ENCODE measurements around the gene FLAD1. TPM values are rescaled to one million over a fixed set of nuclear protein-coding genes. Genes with fewer than 3 reads are reported as not detected.

FLAD1 gene
- total RNA-seq, 1 donor from 2014 or later, result 20.6 TPM

- H3K4me1 ChIP-seq, result peaks cover 8% of the 10 kb centered on the region
- H3K9me3 ChIP-seq, result no peaks in the 10 kb centered on the region
- no peak for DNase-seq (ENCODE audit: extremely low spot score in 2 of 2)
- no peak for TF ChIP-seq POLR2A (IDR thresholded peaks at IDR 0.05)
- no peak for TF ChIP-seq POLR2AphosphoS5 (IDR thresholded peaks at IDR 0.05; ENCODE audit: insufficient read depth in 1 of 2, low read depth in 1 of 2)
- TF ChIP-seq, protein P1, sequence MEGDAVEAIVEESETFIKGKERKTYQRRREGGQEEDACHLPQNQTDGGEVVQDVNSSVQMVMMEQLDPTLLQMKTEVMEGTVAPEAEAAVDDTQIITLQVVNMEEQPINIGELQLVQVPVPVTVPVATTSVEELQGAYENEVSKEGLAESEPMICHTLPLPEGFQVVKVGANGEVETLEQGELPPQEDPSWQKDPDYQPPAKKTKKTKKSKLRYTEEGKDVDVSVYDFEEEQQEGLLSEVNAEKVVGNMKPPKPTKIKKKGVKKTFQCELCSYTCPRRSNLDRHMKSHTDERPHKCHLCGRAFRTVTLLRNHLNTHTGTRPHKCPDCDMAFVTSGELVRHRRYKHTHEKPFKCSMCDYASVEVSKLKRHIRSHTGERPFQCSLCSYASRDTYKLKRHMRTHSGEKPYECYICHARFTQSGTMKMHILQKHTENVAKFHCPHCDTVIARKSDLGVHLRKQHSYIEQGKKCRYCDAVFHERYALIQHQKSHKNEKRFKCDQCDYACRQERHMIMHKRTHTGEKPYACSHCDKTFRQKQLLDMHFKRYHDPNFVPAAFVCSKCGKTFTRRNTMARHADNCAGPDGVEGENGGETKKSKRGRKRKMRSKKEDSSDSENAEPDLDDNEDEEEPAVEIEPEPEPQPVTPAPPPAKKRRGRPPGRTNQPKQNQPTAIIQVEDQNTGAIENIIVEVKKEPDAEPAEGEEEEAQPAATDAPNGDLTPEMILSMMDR (IDR thresholded peaks at IDR 0.05), result no peak
- no peak overlapping the region for H3K4me3 ChIP-seq
- no peak overlapping the region for H3K27ac ChIP-seq
- intact Hi-C loops (cut with DNase I), result no loop called here
- H3K27me3 ChIP-seq, result no peaks in the 10 kb centered on the region
- H3K36me3 ChIP-seq, result peaks cover 0 to 17% of the 10 kb centered on the region in 2 donors
Measured at GRCh38 chr1:154992721-154993571, 9.8 kb downstream of the FLAD1 start.

- peaks cover 15% of the 10 kb centered on the region for H3K4me1 ChIP-seq
- no peak within 1 kb of the TSS for H3K4me3 ChIP-seq
- H3K9me3 ChIP-seq, result no peaks in the 10 kb centered on the region
- H3K27me3 ChIP-seq, result no peaks in the 10 kb centered on the region
- H3K36me3 ChIP-seq, result peaks cover 0 to 13% of the 10 kb centered on the region in 2 donors
- H3K27ac ChIP-seq, result no peak within 1 kb of the TSS
- no peak for DNase-seq (ENCODE audit: extremely low spot score in 2 of 2)
- TF ChIP-seq, protein P1 (IDR thresholded peaks at IDR 0.05), result no peak
- TF ChIP-seq POLR2AphosphoS5 (IDR thresholded peaks at IDR 0.05; ENCODE audit: insufficient read depth in 1 of 2, low read depth in 1 of 2) (no peak), POLR2A (IDR thresholded peaks at IDR 0.05) (no peak)
- intact Hi-C loops (cut with DNase I), result no loop called here
Measured at GRCh38 chr1:154993572-154994268, 10.6 kb downstream of the FLAD1 start, which contains the start of gene LENEP. LENEP (plus strand) TSS chr1:154993586; CDS start chr1:154993608, 22 bp downstream.

- DNase-seq (ENCODE audit: extremely low spot score in 2 of 2), result no peak
- H3K27ac ChIP-seq, result no peak overlapping the region
- peaks cover 19% of the 10 kb centered on the region for H3K4me1 ChIP-seq
- peaks cover 0 to 13% of the 10 kb centered on the region in 2 donors for H3K36me3 ChIP-seq
- TF ChIP-seq, protein P1 (IDR thresholded peaks at IDR 0.05), result no peak
- no peak for TF ChIP-seq POLR2A (IDR thresholded peaks at IDR 0.05)
- H3K4me3 ChIP-seq, result no peak overlapping the region
- no peaks in the 10 kb centered on the region for H3K27me3 ChIP-seq
- no peaks in the 10 kb centered on the region for H3K9me3 ChIP-seq
- intact Hi-C loops (cut with DNase I), result no loop called here
Measured at GRCh38 chr1:154994269-154994587, 11.1 kb downstream of the FLAD1 start.

DNA sequence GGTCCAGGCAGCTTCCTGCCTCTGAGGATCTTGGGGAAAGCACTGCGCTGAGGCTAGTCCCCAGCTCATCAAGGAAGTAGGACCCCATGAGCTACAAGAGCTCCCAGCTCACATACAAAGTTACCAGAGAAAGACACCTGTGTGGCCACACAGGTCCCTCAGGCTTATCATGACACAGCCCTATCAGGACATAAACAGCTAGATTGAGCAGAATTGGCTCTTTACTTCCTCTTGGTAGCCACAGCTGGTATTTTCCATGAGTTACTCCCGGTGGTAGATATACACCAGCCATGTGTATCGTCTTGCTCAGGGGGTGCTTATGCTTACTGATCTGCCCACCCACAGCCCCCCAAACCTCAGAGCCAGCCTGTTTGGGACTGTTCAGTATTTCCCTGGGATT is 11.4 kb downstream of the FLAD1 start:
- Histone ChIP-seq H3K4me3 (no peak overlapping the region), H3K27ac (no peak overlapping the region), H3K36me3 (peaks cover 0 to 9% of the 10 kb centered on the region in 2 donors), H3K27me3 (no peaks in the 10 kb centered on the region), H3K4me1 (peaks cover 19% of the 10 kb centered on the region), H3K9me3 (no peaks in the 10 kb centered on the region)
- TF ChIP-seq POLR2AphosphoS5 (IDR thresholded peaks at IDR 0.05; ENCODE audit: insufficient read depth in 1 of 2, low read depth in 1 of 2) (no peak), POLR2A (IDR thresholded peaks at IDR 0.05) (no peak)
- TF ChIP-seq, protein P1 (IDR thresholded peaks at IDR 0.05), result no peak
- no peak for DNase-seq (ENCODE audit: extremely low spot score in 2 of 2)
- intact Hi-C loops (cut with DNase I), result no loop called here
